ENCODE measurements around the gene BCO2.

DNA sequence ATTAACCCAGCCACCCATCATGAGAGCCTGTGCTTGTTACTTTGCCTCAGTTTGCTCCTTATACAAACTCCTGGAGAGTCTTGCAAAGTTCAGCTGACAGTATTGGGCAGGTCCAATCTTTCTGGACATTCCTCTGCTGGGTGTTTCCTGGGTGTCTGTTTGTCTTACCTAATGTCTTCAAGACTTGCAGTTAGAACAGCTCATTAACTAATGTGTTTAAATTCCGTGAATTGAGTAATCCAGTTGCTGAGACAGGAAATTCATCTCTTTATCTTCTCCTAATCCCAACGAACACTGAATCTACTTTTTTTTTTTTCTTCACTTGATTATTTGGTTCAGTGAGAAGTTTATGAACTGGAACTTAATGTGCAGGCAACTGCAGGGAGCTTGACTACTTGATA lies 20.6 kb downstream of the BCO2 start:
- TF ChIP-seq POLR2AphosphoS5 (IDR thresholded peaks at IDR 0.05), result no peak
- TF ChIP-seq, protein P1, sequence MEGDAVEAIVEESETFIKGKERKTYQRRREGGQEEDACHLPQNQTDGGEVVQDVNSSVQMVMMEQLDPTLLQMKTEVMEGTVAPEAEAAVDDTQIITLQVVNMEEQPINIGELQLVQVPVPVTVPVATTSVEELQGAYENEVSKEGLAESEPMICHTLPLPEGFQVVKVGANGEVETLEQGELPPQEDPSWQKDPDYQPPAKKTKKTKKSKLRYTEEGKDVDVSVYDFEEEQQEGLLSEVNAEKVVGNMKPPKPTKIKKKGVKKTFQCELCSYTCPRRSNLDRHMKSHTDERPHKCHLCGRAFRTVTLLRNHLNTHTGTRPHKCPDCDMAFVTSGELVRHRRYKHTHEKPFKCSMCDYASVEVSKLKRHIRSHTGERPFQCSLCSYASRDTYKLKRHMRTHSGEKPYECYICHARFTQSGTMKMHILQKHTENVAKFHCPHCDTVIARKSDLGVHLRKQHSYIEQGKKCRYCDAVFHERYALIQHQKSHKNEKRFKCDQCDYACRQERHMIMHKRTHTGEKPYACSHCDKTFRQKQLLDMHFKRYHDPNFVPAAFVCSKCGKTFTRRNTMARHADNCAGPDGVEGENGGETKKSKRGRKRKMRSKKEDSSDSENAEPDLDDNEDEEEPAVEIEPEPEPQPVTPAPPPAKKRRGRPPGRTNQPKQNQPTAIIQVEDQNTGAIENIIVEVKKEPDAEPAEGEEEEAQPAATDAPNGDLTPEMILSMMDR (IDR thresholded peaks at IDR 0.05), result no peak

All from prostate gland (tissue), 2 donors.